ENCODE results near the gene OR4D11. TPM values are rescaled to one million over a fixed set of nuclear protein-coding genes. Genes with fewer than 3 reads are reported as not detected.
"Not testable (repeated sequence)": the region's sequence is repeated elsewhere in the genome, so short reads cannot be mapped to it uniquely, and the experiment has no call there.

Gene OR4D11
- total RNA-seq: not detected in 2 replicates
- not detected for polyA plus RNA-seq (2012)

DNA sequence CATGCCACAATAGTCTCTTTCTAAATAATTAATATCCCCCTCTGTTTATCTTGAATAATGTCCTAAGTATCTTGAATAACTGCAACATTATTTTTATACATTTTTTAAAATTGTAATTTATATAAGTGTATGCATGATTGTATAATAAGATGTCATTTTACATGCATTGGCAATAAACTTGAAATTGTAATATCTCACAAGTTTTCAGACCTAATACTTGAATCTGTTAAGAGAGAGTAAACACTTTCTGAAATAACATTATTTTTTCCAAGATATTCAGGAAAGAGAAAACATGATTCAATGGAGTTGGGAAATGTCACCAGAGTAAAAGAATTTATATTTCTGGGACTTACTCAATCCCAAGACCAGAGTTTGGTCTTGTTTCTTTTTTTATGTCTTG lies at the start of gene OR4D11:
Gene OR4D11 (plus strand): TSS at position 301 of the 400 bp plus-strand sequence. CDS start 0 bp downstream, at position 301.
- DNase-seq (ENCODE audit: low read depth): no peak

DNA sequence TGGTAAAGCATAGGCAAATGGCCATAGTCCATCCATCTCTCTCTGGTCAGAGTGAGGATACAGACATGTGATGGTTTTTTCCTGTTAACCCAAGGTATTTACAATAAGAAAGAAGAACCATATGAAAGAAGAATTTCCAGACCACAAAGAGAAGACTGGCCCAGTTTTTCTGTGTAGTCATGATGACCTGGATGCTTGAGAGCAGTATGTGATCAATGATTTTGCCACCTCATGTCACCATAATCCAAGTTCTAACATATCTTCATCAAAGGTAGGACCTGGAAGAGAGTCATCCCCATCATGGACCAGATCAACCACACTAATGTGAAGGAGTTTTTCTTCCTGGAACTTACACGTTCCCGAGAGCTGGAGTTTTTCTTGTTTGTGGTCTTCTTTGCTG lies 46.7 kb upstream of the OR4D11 start, which contains the start of gene OR4D6:
Gene OR4D6 (plus strand): TSS at position 301 of the 400 bp plus-strand sequence. CDS start 0 bp downstream, at position 301.
- no peak for DNase-seq (ENCODE audit: low read depth)

DNA sequence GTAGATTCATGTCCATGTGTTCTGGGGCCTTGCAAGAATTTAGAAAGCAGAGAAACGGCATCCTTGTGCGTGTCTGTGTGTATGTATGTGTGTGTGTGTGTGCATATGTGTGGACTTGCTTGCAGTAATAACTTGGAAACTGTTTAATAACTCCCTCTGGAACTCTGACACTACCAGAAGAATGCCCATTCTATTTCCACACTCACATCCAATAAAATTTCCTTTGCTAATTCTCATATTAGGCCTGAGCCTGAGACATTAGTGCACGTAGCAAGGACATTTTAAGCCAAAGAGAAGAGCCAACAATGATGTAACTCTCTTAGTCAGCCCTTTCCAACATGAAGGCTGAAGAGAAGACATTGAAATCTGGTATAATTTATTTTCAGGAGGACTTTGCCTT lies 43.5 kb upstream of the OR4D11 start:
- DNase-seq (ENCODE audit: low read depth): no peak

DNA sequence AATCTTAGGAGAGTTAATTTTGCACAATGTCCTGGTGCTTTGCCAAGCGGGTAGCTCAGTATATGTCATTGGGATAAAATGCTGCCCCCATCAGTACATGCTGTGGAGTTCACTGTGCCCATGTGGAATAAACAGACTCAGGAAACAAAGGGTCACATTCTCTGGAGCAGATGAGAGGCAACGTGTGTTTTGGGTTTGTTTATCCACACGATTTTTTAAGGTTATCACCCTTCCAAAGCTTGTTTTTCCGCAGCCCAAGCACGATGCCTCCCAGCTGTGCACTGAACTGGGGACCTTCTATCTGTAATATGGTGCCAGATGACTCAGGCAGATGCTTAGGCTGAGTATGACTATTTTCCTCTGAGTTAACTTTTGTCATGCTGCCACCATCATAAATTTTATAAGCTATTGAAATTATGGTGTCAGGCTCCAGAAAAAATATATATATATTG lies 40.2 kb upstream of the OR4D11 start:
- DNase-seq (ENCODE audit: low read depth): peak; percentile 0

DNA sequence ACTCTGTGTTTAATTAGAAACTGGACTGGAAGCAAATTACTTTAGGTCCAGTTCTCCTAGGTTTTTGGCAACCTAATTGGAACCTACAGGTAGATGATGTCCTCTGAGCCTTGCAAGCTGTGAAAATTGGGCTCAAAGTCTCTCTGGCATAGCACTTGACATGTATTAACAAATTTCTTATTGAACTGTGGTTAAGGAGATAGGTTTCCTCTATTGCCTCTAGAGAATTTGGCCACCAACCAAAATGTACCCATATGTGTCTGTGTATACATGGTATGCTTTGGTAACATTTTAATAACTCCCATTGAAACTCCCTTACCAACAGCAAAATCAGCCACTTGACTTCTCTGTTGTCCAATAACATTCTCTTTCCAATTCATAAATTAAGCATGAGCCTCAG lies 30.4 kb upstream of the OR4D11 start, which contains the start of gene OR4D10:
Gene OR4D10 (plus strand): TSS at position 301 of the 400 bp plus-strand sequence. CDS start 4,115 bp downstream, outside the sequence.
- no peak for DNase-seq (ENCODE audit: low read depth)

DNA sequence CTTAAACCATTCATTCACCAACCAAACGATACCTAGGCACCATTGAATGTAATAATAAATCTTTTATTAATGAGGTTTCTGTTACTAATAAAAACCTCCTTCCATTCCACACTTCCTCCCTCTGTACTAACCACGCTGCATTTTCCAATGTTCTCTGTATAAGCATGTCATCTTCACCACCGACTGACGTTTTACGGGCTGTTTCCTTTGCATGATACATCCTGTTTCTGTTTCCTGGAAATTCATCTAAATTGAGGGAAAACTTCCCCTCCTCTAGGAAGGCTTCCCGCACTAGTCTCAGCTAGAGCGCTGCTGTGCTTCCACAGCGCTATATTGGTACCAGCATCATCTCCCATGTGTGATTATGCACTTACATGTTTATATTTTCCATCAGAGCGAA lies 28.2 kb upstream of the OR4D11 start:
- no peak for DNase-seq (ENCODE audit: low read depth)

DNA sequence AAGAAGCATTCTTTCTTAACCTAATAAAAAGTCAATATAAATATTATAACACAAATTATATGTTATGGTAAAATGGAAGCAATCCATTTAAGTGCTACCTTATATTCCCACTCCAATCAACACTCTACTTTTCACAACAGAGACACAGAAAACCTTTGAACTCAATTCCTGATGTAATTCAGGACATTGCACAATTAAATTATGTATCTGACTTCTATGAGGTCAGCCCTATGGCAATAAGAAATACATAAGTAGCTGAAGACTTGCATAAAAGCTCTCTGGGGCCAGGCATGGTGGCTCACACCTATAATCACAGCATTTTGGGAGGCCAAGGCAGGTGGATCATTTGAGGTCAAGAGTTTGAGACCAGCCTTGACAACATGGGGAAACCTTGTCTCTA lies 23.5 kb upstream of the OR4D11 start:
- DNase-seq (ENCODE audit: low read depth): no peak

DNA sequence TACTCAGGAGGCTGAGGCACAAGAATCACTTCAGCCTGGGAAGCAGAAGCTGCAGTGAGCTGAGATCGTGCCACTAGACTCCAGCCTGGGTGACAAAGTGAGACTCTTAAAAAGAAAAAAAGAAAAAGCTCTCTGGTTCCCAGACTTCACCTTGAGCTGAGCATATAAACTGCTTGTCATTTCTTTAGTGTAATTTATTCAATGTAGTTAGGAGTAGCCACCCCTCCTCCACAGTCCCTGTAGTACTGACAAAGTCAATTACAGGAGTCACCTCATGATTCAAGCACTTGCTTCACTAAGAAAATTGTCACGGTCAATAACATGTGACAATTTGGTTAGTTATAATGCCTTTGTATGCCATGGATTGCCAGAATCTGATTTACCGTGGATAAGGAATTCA lies 23.0 kb upstream of the OR4D11 start:
- DNase-seq (ENCODE audit: low read depth): no peak

DNA sequence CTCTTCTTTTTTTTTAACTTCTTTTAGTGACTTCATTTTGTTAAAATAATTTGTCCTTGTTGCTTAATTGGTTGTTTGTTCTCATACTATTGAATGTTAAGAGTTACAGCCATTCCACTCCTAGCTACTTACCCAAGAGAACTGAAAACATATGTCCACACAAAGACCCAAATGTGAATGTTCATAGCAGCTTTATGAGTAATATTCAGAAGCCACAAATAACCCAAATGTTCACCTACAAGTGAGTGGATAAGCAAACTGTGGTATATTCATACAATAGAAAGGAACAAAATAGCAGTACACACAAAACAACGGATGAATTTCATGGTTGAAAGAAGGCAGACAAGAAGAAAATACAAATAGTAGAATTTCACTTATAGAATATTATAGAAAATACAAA lies 1.4 kb upstream of the OR4D11 start:
- DNase-seq (ENCODE audit: low read depth): no peak

DNA sequence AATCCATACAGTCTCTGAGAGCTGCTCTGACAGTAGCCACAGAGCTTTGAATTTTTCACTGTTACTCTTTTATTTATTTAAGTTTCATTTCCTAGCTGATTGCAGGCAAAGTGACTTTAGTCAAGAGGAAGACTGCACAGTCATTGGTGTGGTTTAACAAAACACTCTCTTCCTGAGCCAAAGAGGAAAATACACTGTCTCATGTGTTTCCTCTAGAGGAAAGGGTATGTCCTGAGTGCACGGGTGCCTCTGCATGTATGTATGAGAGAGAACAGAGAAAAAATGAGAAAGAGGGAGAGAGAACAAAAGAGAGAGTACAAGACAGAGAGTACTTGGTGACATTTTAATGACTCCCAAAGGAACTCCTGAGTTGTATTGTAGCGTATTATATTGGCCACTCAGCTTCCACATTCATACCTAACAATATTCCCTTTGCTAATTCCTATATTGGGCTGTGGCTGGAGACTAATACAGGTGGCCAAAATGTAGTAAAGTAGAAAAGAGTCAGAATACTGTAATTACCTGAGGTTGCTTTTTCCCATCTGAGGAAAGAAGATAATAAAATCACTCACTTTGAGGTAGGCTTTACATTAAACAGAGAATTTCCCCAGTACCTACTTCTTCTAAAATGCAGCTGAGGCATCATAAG lies 7.7 kb downstream of the OR4D11 start, which contains the start of gene OR4D9:
Gene OR4D9 (plus strand): TSS at position 599 of the 649 bp plus-strand sequence. CDS start 3,374 bp downstream, outside the sequence.
- no peak for DNase-seq (ENCODE audit: low read depth)

DNA sequence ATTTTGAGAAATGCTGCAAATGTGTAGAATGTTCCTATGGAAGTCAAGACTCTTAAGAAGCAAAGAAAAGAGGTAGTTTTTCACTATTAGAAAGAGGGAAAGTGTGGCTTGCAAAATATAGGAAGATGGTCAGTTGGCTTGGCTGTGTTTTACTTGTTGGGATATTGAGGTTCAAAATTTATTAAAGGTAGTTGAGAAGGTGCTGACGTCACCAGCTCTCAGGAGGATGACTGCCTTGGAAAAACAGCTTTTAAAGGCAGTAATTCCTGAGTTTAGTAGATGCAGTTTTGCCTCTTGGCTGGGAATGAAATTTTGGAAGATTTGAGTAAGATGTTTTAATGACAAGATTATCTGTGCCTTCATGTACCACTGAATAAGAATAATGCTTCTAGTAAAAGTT lies 8.3 kb downstream of the OR4D11 start:
- no peak for DNase-seq (ENCODE audit: low read depth)

DNA sequence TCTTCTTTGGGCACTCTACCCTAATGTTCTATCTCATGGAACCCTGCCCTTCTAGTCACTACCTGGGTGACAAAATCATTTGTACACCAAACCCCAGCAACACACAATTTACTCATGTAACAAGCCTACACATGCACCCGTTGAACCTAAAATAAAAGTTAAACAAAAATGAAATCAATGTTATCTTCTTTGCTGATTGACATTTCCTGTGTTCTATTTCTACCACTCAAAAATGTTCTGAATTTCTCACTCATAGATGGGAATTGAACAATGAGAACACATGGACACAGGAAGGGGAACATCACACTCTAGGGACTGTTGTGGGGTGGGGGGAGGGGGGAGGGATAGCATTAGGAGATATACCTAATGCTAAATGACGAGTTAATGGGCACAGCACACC lies 16.8 kb downstream of the OR4D11 start:
- not testable (repeated sequence) for DNase-seq (ENCODE audit: low read depth)

DNA sequence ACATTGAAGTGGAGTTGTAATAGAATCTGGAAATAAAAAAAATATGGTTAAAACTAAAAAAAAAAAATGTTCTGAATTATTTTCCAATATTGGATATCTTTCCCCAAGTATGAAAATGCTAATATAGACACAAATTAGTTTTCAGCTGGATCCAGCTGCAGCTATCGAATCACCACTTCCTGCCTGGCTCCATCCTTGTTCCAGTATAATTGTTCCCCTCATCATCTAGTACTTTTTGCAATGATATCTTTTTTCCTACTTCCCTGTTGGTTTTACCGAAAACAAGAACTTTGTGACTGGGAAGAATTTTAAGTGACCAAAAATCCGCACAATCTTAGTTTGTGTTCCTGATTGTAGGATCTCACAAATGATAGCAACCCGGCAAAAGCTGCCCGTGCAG lies 17.4 kb downstream of the OR4D11 start:
- no peak for DNase-seq (ENCODE audit: low read depth)

DNA sequence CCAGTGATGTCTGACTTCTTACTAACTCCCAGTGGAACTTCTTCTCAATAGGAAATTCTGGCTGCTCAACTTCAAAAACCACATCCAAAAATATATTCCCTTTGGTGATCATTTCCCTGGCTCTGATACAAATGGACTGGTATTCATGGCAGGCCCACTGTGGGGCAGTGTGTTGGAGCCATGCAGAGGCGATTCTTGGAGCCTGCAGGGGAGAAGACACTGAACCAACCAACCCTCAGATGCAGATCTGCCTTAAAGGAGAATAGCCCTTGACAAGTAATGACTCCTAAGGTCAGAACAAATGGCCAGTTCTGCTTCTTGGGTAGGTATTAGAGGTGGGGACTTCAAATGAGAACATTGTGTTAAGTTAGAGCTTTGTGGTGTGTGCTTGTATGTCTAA lies 20.2 kb downstream of the OR4D11 start:
- peak; percentile 16 for DNase-seq (ENCODE audit: low read depth)

DNA sequence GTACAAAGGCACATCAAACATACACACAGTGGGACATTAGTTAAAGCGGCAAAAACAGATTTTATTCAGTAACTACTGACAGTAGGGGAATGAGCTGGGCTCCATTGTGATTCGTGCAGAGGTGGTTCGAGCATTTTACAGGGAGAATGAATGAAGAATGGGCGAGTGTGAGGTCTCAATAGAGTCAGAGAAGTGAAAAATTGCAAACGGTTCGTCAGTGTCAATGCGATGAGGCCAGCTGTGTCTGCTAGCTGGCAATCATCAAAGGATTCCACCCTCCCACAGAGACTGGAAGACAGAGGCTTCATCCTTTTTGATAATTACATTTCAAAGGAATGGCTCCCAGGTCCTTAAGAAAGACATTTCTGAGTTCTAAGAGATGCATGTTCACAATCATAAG lies 25.3 kb downstream of the OR4D11 start:
- no peak for DNase-seq (ENCODE audit: low read depth)

DNA sequence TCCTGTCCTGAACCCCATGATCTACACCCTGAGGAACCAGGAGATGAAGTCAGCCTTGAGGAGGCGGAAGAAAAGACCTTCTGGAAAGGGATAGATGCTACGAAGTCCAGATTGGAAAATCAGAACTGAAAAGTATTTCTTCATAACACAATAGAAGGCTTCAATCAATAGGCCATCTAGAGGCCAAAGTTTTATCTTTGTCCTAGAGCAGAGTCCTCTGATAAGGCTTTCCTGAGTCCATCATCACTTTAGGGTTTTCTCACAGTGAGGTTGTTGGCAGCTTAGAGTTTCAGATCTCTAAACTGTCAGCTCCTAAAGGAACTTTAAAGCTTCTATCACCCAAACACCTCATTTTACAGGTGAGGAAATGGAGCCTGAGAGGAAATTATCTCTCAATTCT lies 29.2 kb downstream of the OR4D11 start:
- no peak for DNase-seq (ENCODE audit: low read depth)

DNA sequence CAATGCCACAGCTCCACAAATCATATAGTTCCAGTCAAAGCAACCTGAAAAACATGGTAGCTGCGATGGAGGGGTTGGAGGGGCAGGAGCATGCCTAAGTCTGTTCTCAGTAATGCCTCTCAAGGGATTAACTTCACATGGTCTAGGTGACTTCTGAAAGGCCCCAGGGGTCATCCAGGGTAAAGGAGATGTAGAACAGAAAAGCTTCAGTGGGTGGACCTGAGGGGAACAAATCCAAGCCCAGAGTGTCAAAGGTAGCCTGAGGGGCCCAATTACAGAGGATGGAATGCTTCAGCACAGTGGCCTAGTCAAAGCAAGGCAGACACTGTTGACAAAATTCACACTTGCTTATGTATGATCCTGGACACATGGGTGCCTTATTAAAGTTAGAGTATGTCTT lies 31.3 kb downstream of the OR4D11 start:
- DNase-seq (ENCODE audit: low read depth): no peak

DNA sequence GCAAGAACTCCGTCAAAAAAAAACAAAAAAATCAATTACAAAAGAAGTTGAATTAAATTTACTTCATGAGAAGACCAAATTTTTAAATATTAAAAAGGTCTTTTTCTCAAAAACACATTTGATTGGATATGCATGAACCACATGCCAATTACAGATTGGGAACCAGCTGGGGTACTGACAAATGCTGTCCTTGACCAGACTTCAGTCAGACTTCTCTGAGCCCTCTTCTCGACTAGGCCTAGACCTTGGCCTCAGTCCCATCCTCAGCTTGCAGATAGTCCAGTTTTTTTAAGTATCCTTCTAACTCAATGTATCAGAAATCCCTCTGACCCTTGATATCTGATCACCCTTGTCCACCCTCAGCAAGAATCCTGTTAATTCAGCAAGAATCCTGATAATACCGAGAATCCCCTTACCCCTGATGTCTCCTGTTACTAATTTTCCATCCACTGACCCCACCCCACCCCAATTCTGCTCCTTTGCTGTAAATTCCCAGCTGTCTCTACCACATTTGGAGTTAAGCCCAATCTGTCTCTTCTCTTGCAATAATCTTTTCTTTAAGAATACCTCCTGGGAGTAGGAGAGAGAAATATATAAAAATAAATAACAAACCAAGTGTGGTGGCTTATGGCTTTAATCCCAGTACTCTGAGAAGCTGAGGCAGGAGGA lies 38.9 kb downstream of the OR4D11 start:
- DNase-seq (ENCODE audit: low read depth): peak; percentile 55

DNA sequence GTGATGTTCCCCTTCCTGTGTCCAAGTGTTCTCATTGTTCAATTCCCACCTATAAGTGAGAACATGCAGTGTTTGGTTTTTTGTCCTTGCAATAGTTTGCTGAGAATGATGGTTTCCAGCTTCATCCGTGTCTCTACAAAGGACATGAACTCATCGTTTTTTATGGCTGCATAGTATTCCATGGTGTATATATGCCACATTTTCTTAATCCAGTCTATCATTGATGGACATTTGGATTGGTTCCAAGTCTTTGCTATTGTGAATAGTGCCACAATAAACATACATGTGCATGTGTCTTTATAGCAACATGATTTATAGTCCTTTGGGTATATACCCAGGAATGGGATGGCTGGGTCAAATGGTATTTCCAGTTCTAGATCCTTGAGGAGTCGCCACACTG lies 40.3 kb downstream of the OR4D11 start:
- DNase-seq (ENCODE audit: low read depth): not testable (repeated sequence)

DNA sequence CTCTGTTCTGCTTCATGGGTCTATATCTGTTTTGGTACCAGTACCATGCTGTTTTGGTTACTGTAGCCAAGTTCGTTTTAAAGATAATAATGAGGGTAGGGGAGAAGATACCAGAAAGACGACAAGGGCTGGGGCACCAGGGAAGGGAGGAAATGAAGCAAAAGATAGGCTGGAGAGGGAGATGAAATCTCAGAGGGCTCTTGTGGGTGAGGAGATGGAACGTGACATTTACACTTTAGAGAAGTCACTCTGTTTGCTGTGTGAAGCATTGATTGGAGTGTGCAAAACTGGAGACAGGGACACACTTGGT lies 41.4 kb downstream of the OR4D11 start:
- no peak for DNase-seq (ENCODE audit: low read depth)

DNA sequence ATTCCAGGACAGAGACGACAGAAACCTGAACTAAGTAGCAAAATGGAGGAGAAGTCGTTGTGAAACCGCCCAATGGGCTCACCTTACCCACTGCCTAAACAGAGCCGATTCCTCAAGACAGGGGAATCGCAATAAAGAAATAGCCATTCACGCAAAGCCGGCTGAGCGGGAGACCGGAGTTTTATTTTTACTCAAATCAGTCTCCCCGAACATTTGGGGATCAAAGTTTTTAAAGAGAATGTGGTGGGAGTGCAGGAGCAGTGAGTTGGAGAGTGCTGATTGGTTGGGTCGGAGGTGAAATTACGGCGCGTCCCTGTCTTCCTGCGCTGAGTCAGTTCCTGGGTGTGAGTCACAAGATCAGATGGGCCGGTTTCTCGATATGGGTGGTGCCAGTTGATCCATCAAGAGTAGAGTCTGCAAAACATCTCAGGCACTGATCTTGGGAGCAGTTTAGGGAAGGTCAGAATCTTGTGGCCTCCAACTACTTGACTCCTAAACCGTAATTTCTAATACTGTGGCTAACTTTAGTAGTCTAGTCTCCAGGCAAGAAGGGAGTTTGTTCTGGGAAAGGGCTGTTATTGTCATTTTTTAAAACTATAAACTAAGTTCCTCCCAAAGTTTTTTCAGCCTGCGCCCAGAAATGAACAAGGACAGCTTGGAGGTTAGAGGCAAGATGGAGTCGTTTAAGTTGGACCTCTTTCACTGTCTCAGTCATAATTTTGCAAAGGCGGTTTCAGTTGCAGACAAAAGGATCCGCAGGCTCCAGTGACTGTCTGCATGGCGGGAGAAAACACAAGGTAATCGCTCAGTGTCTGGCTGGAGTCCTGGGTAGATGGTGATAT lies 42.0 kb downstream of the OR4D11 start:
- DNase-seq (ENCODE audit: low read depth): no peak

All from myocyte (in vitro differentiated cells).